SK-N-SH (cell line): ENCODE measurements around the gene ATP5F1A.

ENCODE experiments used
- GABPA ChIP-seq: IDR thresholded peaks from 2 replicates; pipeline ENCODE4 v1.4.0; 2012; ENCODE audit warnings: low read depth, mild to moderate bottlenecking
- POLR2AphosphoS5 ChIP-seq: IDR thresholded peaks from 2 replicates; pipeline ENCODE4 v1.6.1; 2012; ENCODE audit warnings: low read depth, low read length
- TAF1 ChIP-seq: IDR thresholded peaks from 2 replicates; pipeline ENCODE4 v1.6.1; 2012; ENCODE audit warnings: low read depth, mild to moderate bottlenecking, low read length, moderate library complexity, borderline replicate concordance
- YY1 ChIP-seq: IDR thresholded peaks from 2 replicates; pipeline ENCODE4 v1.4.0; 2012; ENCODE audit warnings: low read depth, mild to moderate bottlenecking
- TF ChIP-seq, protein P1 (sequence below): fragments of 200-600 bp; sonication (generic); IDR thresholded peaks from 2 replicates; pipeline ENCODE4 v1.6.1; 2017; ENCODE audit warnings: antibody characterized with exemption, mild to moderate bottlenecking, moderate library complexity

DNA sequence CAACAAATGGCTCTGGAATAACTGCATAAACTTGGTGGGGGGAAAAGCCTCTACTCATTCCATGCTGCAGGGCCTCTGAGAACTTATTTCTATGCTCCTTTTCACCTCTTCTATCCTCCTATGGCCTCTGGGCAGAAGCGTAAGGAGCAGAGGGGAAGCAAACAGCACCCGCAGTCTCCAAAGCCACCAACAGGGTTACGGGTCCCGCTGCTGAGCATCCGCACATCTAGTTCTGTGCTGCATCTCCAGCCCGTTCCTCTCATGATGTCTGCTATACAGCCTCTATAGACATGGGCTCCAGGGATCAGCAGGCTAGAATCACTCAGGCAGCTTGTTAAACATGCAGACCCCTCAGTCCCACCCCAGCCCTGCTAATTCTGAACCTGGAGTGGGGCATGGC, 52.0 kb downstream of the ATP5F1A start:
- TF ChIP-seq TAF1: no peak
- no peak for TF ChIP-seq YY1
- TF ChIP-seq, protein P1, sequence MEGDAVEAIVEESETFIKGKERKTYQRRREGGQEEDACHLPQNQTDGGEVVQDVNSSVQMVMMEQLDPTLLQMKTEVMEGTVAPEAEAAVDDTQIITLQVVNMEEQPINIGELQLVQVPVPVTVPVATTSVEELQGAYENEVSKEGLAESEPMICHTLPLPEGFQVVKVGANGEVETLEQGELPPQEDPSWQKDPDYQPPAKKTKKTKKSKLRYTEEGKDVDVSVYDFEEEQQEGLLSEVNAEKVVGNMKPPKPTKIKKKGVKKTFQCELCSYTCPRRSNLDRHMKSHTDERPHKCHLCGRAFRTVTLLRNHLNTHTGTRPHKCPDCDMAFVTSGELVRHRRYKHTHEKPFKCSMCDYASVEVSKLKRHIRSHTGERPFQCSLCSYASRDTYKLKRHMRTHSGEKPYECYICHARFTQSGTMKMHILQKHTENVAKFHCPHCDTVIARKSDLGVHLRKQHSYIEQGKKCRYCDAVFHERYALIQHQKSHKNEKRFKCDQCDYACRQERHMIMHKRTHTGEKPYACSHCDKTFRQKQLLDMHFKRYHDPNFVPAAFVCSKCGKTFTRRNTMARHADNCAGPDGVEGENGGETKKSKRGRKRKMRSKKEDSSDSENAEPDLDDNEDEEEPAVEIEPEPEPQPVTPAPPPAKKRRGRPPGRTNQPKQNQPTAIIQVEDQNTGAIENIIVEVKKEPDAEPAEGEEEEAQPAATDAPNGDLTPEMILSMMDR: no peak
- TF ChIP-seq GABPA: no peak
- no peak for TF ChIP-seq POLR2AphosphoS5
